SU-DHL-6 (cell line): Measurements from ENCODE around the gene BTBD9.

ENCODE experiments used
- CTCF ChIP-seq: fragments of 200-600 bp; sonication (generic); IDR thresholded peaks from one replicate; pipeline ENCODE4 v1.5.1; 2017; ENCODE audit warnings: antibody characterized with exemption, mild to moderate bottlenecking, low read length, moderate library complexity; ENCODE audit not compliant: insufficient read depth, poor library complexity, severe bottlenecking
- EZH2phosphoT487 ChIP-seq: fragments of 200-600 bp; sonication (generic), shearing (Covaris generic); conservative IDR thresholded peaks from 2 replicates; pipeline ENCODE4 v1.6.1; 2018; ENCODE audit warnings: mild to moderate bottlenecking, antibody characterized with exemption, low read length, moderate library complexity, mixed read lengths

GRCh38 chr6:38603966-38604365 lies 35.8 kb downstream of the BTBD9 start:
- TF ChIP-seq CTCF (no peak), EZH2phosphoT487 (no peak)
